ENCODE measurements around the gene OSTF1. TPM values are rescaled to one million over a fixed set of nuclear protein-coding genes. Genes with fewer than 3 reads are reported as not detected.

The OSTF1 gene
- polyA plus RNA-seq, 1 donor from 2014 or later = 8.8 TPM

DNA sequence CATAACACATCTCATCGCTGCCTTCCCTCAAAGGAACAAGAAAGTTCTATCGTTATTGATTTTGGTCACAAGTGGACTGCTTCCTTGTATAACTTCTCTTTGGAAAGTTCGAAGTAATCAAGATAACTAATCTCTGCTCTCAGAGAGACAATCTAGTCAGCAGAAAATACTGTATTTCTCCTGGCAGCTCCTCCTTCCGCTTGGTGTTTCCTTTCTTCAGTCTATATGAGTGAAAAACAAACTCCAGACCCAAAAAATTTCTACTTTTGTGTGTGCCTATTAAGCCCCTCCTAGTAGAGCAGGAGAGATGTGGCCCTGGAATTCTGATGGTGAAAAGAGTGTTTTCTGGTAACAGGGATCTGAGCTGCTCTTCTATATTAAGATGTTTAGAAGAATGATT is 24.5 kb downstream of the OSTF1 start:
- Histone ChIP-seq H3F3A (ENCODE audit: insufficient read depth, low read length, poor library complexity, severe bottlenecking) (no peaks in the 10 kb centered on the region), H3K4me2 (ENCODE audit: low read length) (no peak overlapping the region), H3K36me3 (ENCODE audit: insufficient read depth, low read length) (no peaks in the 10 kb centered on the region), H3K27me3 (ENCODE audit: insufficient read depth, low read depth, low read length) (no peaks in the 10 kb centered on the region), H3K9me3 (ENCODE audit: low read length) (no peaks in the 10 kb centered on the region), H4K20me1 (ENCODE audit: insufficient read depth) (no peaks in the 10 kb centered on the region), H3K9me2 (ENCODE audit: insufficient read depth, low read length) (no peaks in the 10 kb centered on the region), H3K9ac (ENCODE audit: low read length) (no peak overlapping the region), H3K27ac (ENCODE audit: low read length) (no peak overlapping the region), H3K79me2 (replicated peaks; ENCODE audit: insufficient read depth, low read length) (no peaks in the 10 kb centered on the region), H3K4me3 (ENCODE audit: low read length) (no peak overlapping the region), H2AFZ (ENCODE audit: low read depth, low read length) (no peak overlapping the region)
- TF ChIP-seq EP300 (conservative IDR thresholded peaks at IDR 0.05; ENCODE audit: poor library complexity, severe bottlenecking) (no peak), POLR2AphosphoS5 (IDR thresholded peaks at IDR 0.05) (no peak), EZH2 (IDR thresholded peaks at IDR 0.05; ENCODE audit: borderline replicate concordance, insufficient read depth, low read length, poor library complexity, severe bottlenecking) (no peak), RAD21 (conservative IDR thresholded peaks at IDR 0.05) (no peak), SMC3 (conservative IDR thresholded peaks at IDR 0.05; ENCODE audit: poor library complexity) (no peak), CTCF (IDR thresholded peaks at IDR 0.05; ENCODE audit: poor library complexity, severe bottlenecking) (no peak), MXI1 (conservative IDR thresholded peaks at IDR 0.05; ENCODE audit: poor library complexity, severe bottlenecking) (no peak), TAF1 (IDR thresholded peaks at IDR 0.05; ENCODE audit: low read depth) (no peak)
- TF ChIP-seq, protein P1, sequence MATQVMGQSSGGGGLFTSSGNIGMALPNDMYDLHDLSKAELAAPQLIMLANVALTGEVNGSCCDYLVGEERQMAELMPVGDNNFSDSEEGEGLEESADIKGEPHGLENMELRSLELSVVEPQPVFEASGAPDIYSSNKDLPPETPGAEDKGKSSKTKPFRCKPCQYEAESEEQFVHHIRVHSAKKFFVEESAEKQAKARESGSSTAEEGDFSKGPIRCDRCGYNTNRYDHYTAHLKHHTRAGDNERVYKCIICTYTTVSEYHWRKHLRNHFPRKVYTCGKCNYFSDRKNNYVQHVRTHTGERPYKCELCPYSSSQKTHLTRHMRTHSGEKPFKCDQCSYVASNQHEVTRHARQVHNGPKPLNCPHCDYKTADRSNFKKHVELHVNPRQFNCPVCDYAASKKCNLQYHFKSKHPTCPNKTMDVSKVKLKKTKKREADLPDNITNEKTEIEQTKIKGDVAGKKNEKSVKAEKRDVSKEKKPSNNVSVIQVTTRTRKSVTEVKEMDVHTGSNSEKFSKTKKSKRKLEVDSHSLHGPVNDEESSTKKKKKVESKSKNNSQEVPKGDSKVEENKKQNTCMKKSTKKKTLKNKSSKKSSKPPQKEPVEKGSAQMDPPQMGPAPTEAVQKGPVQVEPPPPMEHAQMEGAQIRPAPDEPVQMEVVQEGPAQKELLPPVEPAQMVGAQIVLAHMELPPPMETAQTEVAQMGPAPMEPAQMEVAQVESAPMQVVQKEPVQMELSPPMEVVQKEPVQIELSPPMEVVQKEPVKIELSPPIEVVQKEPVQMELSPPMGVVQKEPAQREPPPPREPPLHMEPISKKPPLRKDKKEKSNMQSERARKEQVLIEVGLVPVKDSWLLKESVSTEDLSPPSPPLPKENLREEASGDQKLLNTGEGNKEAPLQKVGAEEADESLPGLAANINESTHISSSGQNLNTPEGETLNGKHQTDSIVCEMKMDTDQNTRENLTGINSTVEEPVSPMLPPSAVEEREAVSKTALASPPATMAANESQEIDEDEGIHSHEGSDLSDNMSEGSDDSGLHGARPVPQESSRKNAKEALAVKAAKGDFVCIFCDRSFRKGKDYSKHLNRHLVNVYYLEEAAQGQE (IDR thresholded peaks at IDR 0.05; ENCODE audit: borderline replicate concordance) = no peak

GRCh38 chr9:75116306-75116705 is 28.0 kb downstream of the OSTF1 start:
- H3K9ac ChIP-seq (ENCODE audit: low read length) = no peak overlapping the region
- no peak overlapping the region for H3K4me3 ChIP-seq (ENCODE audit: low read length)
- H4K20me1 ChIP-seq (ENCODE audit: insufficient read depth) = no peaks in the 10 kb centered on the region
- H3K79me2 ChIP-seq (replicated peaks; ENCODE audit: insufficient read depth, low read length) = no peaks in the 10 kb centered on the region
- no peak overlapping the region for H3K4me2 ChIP-seq (ENCODE audit: low read length)
- TF ChIP-seq CTCF (IDR thresholded peaks at IDR 0.05; ENCODE audit: poor library complexity, severe bottlenecking) = no peak
- no peak for TF ChIP-seq POLR2AphosphoS5 (IDR thresholded peaks at IDR 0.05)
- TF ChIP-seq SMC3 (conservative IDR thresholded peaks at IDR 0.05; ENCODE audit: poor library complexity) = no peak
- TF ChIP-seq TAF1 (IDR thresholded peaks at IDR 0.05; ENCODE audit: low read depth) = no peak
- TF ChIP-seq MXI1 (conservative IDR thresholded peaks at IDR 0.05; ENCODE audit: poor library complexity, severe bottlenecking) = no peak
- TF ChIP-seq EP300 (conservative IDR thresholded peaks at IDR 0.05; ENCODE audit: poor library complexity, severe bottlenecking) = no peak
- TF ChIP-seq EZH2 (IDR thresholded peaks at IDR 0.05; ENCODE audit: borderline replicate concordance, insufficient read depth, low read length, poor library complexity, severe bottlenecking) = no peak
- TF ChIP-seq RAD21 (conservative IDR thresholded peaks at IDR 0.05) = no peak
- TF ChIP-seq, protein P1 (IDR thresholded peaks at IDR 0.05; ENCODE audit: borderline replicate concordance) = no peak
- H2AFZ ChIP-seq (ENCODE audit: low read depth, low read length) = no peak overlapping the region
- H3K9me3 ChIP-seq (ENCODE audit: low read length) = no peaks in the 10 kb centered on the region
- no peaks in the 10 kb centered on the region for H3K9me2 ChIP-seq (ENCODE audit: insufficient read depth, low read length)
- H3K36me3 ChIP-seq (ENCODE audit: insufficient read depth, low read length) = no peaks in the 10 kb centered on the region
- no peaks in the 10 kb centered on the region for H3K27me3 ChIP-seq (ENCODE audit: insufficient read depth, low read depth, low read length)
- H3K27ac ChIP-seq (ENCODE audit: low read length) = no peak overlapping the region
- H3F3A ChIP-seq (ENCODE audit: insufficient read depth, low read length, poor library complexity, severe bottlenecking) = no peaks in the 10 kb centered on the region
